ENCODE measurements around the gene ARL6IP4.
"Not testable (repeated sequence)": the region's sequence is repeated elsewhere in the genome, so short reads cannot be mapped to it uniquely, and the experiment has no call there.

Gene ARL6IP4

DNA sequence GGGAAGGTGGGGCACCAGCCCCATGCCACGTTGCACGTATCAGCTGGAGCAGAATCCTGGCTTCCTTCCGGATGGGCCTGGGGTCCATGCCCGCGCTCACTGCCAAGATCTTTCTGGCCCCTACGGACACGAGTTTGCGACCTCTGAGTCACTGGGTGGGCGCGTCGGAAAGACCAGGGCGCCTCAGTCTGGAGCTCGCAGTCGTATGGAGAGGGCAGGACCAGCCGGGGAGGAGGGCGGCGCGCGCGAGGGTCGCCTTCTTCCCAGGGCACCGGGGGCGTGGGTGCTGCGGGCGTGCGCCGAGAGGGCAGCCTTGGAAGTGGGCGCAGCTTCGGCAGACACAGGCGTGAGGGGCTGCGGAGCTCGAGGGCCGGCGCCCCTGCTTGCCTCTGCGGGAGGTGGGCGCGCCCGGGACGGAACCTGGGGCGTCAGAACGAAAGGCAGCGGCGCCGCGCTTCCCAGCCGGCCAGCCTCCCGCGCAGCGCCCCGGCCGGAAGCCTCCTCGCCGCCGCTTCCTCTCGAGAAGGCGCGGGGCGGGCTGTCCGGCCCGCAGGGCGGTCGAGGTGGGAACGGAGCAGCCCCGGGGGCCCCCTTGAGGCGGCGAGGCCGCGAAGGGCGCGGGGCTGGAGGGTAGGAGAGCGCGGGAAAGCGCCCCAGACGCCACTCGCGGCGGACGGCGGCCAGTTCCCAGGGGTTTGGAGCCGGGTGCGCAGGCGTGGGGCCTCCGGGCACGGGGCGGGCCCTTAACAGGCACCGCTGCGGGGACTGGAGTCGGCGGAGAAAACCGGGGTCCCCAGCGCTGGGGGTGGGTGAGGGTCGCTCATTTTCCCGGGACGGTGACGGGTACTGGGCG is at the start of gene ARL6IP4:
Gene ARL6IP4 (plus strand): TSS at position 499 of the 853 bp plus-strand sequence. CDS start 459 bp downstream, outside the sequence.
- DNase-seq: peak; percentile 81

DNA sequence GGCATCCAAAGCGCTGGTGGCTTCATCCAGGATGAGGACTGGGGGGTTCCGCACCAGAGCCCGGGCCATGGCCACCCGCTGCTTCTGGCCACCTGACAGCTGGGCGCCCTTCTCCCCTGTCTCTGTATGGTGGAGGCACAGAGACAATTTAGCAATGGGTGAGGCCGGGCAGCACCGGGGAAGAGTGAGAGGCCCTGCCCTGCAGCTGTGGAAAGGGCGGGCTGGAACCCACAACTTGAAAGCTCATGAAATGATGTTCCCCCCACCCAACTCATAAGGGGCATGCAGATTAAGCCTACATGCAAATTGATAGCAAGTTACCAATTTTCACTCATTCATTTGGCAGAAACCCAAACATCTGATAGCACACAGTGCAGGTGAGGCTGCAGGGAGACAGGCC is 48.3 kb upstream of the ARL6IP4 start:
- DNase-seq: no peak

DNA sequence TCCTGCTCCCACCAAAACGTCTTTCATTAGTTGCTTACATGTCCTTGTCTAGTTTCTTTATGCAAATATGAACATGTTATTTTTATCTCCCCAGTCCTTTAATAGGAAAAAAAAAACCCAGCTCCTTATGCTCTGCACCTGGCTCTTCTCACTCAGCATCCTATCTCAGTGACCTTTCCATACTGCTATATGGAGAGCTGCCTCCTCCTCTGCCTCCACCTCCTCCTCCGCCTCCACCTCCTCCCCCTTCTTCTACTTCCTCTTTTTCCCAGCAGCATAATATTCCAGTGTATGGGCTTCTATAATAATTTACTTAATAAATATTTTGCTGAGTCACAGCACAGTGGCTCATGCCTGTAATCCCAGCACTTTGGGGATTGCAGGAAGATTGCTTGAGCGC is 45.8 kb upstream of the ARL6IP4 start:
- DNase-seq: no peak

- no peak for DNase-seq
Measured at GRCh38 chr12:122935318-122935717, 45.2 kb upstream of the ARL6IP4 start.

DNA sequence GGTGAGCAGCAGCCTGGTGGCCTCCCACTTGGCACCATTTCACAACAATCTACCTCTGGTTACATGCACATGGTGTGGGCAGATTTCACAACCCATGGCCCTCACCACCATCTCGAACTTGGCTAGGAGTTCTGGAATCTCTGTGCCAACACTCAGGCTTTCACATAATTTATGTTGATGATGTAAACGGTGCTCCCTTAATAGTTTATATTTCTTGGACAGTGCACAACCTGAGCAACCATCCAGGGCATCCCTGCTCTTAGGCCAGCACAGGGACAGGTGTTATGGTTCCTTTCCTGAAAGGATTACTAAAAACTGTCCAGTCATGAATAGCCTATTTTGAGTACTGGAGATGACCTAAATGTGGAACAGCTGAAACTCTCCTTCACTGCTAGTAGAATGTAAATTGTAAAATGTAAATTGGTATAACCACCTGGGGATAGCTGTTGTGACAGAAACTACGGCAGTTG is 42.8 kb upstream of the ARL6IP4 start:
- DNase-seq: no peak

DNA sequence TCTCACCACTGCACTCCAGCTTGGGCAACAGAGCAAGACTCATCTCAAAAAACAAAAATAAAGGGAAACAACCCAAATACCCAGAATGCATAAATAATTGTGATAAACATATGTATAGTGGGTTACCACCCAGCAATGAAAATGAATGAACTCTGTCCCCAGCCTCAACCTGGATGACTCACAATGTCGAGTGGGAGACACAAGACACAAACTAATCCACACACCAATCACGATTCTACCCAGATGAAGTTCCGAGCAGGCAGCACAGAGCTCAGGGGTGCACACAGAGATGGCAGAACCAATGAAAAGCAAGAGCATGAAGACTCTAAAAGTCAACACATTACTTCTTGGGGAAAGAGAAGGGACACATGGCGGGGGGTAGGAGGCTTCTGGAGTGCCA is 41.4 kb upstream of the ARL6IP4 start:
- no peak for DNase-seq

DNA sequence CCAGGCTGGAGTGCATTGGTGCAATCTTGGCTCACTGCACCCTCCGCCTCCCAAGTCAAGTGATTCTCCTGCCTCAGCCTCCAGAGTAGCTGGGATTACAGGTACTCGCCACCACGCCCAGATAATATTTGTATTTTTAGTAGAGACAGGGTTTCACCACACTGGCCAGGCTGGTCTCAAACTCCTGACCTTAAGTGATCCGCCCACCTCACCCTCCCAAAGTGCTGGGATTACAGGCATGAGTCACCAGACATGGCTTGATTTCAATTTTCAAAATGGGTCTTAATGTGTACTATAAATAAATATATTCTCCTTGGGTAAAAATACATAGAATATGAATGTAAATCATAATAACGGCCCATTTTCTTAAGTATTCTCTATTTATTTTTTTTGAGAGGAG is 39.1 kb upstream of the ARL6IP4 start:
- DNase-seq: not testable (repeated sequence)

DNA sequence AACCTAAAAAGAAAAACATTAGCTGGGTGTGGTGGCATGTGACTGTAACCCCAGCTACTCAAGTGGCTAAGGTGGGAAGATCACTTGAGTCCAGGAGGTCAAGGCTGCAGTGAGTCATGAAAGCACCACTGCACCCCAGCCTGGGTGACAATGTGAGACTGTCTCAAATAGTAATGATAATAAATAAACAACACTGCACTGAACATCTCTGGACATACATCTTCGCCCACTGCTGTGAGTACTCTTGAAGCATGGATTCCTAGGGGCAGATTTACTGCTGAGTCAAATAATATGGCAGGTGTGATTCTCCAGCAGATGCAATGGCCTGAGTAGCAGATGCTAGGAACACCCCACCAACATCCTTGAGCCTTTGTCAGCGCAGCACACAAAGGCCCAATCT is 37.8 kb upstream of the ARL6IP4 start:
- no peak for DNase-seq

DNA sequence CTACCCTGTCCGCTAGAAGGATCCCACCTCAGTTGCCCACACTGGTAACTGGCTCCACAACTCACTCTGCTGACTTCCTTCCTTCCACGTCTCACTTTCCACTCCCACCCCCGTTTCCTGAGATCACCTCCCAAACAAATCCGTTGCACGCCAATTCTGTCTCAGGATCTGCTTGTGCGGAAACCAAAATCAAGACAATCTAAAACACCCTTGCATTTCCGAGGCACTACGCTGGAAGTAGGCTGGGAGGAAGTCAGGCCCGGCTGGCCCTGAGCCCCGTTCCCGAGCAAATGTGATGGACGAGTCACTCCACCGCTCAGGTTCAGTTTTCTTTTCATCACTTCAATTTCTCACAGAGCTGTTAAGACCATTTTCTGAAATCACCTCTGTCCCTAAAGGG is 37.3 kb upstream of the ARL6IP4 start:
- DNase-seq: no peak

- DNase-seq: no peak
Measured at GRCh38 chr12:122944605-122945592, 35.6 kb upstream of the ARL6IP4 start.

- peak; percentile 94 for DNase-seq
Measured at GRCh38 chr12:122946690-122947341, 33.7 kb upstream of the ARL6IP4 start.

GRCh38 chr12:122947352-122947792 is 33.1 kb upstream of the ARL6IP4 start:
- DNase-seq: no peak

DNA sequence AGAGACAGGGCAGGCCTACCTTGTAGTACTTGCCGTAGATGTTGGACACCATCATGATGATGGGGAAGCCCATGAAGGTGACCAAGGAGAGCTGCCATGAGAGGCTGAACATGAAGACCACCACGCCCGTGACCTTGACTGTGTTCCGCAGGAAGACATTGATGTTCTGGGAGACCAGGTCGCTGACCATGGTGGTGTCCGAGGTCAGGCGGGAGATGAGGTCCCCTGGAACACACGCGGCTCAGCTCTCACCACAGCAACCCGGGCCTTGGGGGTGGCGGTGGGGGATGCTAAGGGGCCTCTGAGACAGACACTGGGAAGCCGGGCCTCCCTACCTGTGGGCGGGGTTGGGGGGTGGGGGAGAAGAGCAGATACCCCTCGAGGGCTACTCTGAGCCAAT is 31.9 kb upstream of the ARL6IP4 start:
- DNase-seq: no peak

GRCh38 chr12:122949405-122949804 is 31.1 kb upstream of the ARL6IP4 start:
- DNase-seq: no peak

GRCh38 chr12:122949816-122950675 is 30.4 kb upstream of the ARL6IP4 start:
- DNase-seq: no peak

DNA sequence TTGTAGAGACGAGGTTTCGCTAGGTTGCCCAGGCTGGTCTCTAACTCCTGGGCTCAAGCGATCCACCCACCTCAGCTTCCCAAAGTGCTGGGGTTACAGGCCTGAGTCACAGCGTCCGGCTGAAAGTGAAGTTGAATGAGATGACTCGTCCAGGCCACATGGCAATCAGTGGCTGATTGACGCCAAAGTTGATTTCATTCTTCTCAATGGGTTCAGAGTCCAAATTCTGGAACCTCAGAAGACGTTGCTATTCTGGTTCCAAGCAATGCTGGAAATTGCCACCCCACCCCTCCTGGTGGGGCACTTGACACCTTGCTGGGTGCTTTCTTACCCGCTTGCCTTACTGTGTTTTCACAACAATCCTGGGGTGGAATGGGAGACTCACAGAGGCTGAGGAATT is 29.1 kb upstream of the ARL6IP4 start:
- DNase-seq: no peak

DNA sequence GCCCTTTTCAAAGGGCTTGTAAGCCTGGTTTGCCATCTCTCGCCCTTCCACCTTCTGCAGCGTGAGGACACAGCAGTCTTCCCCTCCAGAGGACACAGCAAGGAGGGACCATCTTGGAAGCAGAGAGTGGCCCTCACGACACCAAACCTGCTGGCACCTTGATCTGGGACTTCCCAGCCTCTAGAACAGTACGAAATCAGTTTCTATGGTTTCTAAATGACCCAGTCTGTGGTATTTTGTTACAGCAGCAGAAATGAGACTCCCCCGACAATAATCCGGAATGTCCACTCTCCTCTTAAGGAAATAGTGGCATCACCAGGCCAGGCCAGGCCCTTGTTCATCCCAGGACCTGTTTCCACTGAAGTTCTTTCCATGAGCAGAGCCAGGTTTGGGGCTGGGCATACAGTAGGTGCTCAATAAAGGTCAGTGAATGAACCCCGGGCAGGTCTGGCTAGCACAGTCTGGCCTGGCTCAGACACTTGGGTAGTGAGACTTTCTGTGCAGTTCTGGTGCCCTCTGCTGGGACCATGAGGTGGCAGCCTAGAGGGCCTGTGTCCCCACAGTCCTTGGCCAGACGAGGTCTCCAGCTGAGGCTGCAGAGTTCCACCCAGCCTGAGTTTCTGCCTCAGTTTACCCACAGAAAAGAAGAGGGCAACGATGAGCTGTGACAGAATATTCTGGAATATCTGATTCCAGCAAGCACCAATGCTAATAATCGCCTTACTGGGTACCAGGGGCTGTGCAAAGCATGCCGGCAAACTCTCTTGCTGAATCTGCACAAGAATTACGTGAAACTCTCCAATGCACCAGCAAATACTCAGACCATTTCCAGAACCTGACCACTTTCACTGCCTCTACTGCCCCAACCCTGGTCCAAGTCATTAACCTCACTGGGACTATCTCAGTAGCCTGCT is 28.2 kb upstream of the ARL6IP4 start:
- peak; percentile 86 for DNase-seq

GRCh38 chr12:122955156-122955555 is 25.3 kb upstream of the ARL6IP4 start:
- DNase-seq: no peak

DNA sequence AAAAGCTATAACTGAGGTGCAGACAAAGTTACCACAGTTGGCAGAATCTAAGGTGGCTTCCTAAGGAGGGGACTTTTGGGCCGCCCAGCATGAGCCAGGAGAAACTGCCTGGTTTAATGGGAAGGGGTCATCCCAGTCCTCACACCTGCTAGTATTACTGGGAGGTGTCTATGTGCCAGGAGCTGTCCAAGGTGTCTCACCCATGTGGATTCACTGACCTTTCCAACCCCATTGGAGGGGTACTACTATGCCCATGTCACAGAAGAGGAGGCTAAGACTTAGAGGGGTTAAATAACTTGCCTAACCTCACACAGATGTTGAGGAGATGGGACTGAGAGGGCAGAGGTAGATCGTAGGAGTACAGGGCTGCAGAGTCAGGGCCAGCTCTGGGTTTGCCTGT is 24.4 kb upstream of the ARL6IP4 start:
- no peak for DNase-seq

DNA sequence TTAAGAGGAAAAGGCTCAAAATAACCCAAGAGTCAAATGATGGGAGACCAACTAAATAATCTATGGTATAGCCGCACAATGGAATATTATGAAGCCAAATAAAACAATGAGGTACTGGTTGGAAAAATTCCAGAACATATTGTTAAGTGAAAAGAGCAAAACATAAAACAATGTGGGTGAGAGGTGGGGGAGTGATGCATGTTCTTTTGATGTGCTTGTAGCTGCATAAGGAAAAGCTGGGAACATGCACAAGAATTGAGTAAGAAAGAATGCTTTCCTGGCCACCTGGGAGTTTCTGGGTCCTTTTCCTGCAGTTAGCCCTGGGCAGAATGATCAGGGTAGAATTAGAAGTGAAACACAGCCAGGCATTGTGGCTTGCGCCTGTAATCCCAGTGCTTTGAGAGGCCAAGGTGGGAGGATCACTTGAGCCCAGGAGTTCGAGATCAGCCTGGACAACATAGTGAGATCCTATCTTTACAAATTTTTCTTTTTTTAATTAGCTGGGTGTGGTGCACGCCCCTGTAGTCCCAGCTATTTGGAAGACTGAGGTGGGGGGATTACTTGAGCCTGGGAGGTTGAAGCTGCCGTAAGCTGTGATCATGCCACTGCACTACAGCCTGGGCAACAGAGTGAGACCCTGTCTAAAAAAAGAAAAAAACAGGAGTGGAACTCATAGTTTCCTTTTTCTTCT is 22.1 kb upstream of the ARL6IP4 start:
- DNase-seq: no peak
